HepG2 (cell line): Measurements from ENCODE around the gene HMX1.

Experiments
- ELF3 ChIP-seq: IDR thresholded peaks from 2 replicates; pipeline ENCODE4 v1.6.1; 2016; ENCODE audit warnings: missing genetic modification reagents, missing compliant biosample characterization
- MEIS1 ChIP-seq: sonication (generic); formaldehyde crosslinking; IDR thresholded peaks from 2 replicates; pipeline ENCODE4 v1.9.0; 2021; ENCODE audit warnings: mild to moderate bottlenecking, missing genetic modification reagents, moderate library complexity, borderline replicate concordance
- PBX3 ChIP-seq: sonication (generic); formaldehyde crosslinking; IDR thresholded peaks from 2 replicates; pipeline ENCODE4 v1.8.1; 2023; ENCODE audit warnings: missing genetic modification reagents, inconsistent platforms, borderline replicate concordance
- TAF1 ChIP-seq: sonication (generic); formaldehyde crosslinking; IDR thresholded peaks from 2 replicates; pipeline ENCODE4 v1.4.0; 2020; ENCODE audit warnings: missing genetic modification reagents
- ZNF75D ChIP-seq: sonication (generic); formaldehyde crosslinking; IDR thresholded peaks from 2 replicates; pipeline ENCODE4 v1.8.1; 2023; ENCODE audit warnings: missing genetic modification reagents, mild to moderate bottlenecking, borderline replicate concordance
- TF ChIP-seq, protein P1 (sequence below): sonication (generic); formaldehyde crosslinking; IDR thresholded peaks from 2 replicates; pipeline ENCODE4 v1.8.0; 2022; ENCODE audit warnings: missing genetic modification reagents, mild to moderate bottlenecking, borderline replicate concordance
- TF ChIP-seq, protein P2 (sequence below): sonication (generic); formaldehyde crosslinking; IDR thresholded peaks from 2 replicates; pipeline ENCODE4 v1.5.0; 2020; ENCODE audit warnings: mild to moderate bottlenecking, missing genetic modification reagents, moderate library complexity
- TF ChIP-seq, protein P3 (sequence below): sonication (generic); formaldehyde crosslinking; IDR thresholded peaks from 2 replicates; pipeline ENCODE4 v1.5.1; 2020; ENCODE audit warnings: missing genetic modification reagents, mild to moderate bottlenecking, borderline replicate concordance

- no peak for TF ChIP-seq ZNF75D (CRISPR knock-in tag)
- no peak for TF ChIP-seq PBX3 (CRISPR knock-in tag)
- TF ChIP-seq, protein P1, sequence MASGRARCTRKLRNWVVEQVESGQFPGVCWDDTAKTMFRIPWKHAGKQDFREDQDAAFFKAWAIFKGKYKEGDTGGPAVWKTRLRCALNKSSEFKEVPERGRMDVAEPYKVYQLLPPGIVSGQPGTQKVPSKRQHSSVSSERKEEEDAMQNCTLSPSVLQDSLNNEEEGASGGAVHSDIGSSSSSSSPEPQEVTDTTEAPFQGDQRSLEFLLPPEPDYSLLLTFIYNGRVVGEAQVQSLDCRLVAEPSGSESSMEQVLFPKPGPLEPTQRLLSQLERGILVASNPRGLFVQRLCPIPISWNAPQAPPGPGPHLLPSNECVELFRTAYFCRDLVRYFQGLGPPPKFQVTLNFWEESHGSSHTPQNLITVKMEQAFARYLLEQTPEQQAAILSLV (CRISPR knock-in tag) = no peak
- TF ChIP-seq, protein P2, sequence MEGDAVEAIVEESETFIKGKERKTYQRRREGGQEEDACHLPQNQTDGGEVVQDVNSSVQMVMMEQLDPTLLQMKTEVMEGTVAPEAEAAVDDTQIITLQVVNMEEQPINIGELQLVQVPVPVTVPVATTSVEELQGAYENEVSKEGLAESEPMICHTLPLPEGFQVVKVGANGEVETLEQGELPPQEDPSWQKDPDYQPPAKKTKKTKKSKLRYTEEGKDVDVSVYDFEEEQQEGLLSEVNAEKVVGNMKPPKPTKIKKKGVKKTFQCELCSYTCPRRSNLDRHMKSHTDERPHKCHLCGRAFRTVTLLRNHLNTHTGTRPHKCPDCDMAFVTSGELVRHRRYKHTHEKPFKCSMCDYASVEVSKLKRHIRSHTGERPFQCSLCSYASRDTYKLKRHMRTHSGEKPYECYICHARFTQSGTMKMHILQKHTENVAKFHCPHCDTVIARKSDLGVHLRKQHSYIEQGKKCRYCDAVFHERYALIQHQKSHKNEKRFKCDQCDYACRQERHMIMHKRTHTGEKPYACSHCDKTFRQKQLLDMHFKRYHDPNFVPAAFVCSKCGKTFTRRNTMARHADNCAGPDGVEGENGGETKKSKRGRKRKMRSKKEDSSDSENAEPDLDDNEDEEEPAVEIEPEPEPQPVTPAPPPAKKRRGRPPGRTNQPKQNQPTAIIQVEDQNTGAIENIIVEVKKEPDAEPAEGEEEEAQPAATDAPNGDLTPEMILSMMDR = no peak
- TF ChIP-seq, protein P3, sequence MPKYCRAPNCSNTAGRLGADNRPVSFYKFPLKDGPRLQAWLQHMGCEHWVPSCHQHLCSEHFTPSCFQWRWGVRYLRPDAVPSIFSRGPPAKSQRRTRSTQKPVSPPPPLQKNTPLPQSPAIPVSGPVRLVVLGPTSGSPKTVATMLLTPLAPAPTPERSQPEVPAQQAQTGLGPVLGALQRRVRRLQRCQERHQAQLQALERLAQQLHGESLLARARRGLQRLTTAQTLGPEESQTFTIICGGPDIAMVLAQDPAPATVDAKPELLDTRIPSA (CRISPR knock-in tag) = no peak
- TF ChIP-seq ELF3 = no peak
- TF ChIP-seq TAF1 (CRISPR knock-in tag) = no peak
- no peak for TF ChIP-seq MEIS1 (CRISPR knock-in tag)
These were observed 42.3 kb upstream of the HMX1 start for GRCh38 chr4:8913858-8914460.
